ENCODE results near the gene P3H2.

DNA sequence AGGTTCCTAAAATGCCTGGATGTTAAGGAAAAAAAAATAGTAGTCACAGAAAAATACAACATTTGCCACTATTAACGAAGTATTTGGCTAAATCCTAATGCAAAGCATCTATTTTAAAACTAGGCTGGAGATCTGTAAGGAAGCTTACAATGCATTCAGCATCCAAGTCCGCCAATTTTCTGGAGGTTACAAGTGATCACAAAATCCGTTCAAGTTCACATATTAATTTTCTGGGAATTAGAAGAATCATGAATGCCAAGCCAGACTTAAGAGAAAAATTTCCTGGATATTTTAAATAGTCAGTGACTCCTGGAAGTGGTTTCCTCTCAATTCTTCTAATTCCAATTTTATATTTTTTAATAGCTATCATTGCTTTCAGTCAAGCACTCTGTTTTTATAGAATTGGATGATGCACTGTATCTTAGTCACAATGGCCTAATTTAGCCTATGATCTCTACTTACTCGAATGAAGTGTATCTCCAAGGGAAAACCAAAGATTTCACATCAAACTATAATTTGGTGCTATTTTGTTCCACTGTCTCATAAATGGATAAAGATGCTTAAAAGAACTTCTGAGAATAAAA is 60.4 kb downstream of the P3H2 start:
- TF ChIP-seq, protein P1, sequence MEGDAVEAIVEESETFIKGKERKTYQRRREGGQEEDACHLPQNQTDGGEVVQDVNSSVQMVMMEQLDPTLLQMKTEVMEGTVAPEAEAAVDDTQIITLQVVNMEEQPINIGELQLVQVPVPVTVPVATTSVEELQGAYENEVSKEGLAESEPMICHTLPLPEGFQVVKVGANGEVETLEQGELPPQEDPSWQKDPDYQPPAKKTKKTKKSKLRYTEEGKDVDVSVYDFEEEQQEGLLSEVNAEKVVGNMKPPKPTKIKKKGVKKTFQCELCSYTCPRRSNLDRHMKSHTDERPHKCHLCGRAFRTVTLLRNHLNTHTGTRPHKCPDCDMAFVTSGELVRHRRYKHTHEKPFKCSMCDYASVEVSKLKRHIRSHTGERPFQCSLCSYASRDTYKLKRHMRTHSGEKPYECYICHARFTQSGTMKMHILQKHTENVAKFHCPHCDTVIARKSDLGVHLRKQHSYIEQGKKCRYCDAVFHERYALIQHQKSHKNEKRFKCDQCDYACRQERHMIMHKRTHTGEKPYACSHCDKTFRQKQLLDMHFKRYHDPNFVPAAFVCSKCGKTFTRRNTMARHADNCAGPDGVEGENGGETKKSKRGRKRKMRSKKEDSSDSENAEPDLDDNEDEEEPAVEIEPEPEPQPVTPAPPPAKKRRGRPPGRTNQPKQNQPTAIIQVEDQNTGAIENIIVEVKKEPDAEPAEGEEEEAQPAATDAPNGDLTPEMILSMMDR (conservative IDR thresholded peaks at IDR 0.05 in 1 of 2, IDR thresholded peaks at IDR 0.05 in 1 of 2; ENCODE audit: extremely low read depth in 1 of 2, insufficient read depth in 1 of 2, low read depth in 1 of 2, low read length in 2 of 2): no peak
- no peak for TF ChIP-seq EZH2 (IDR thresholded peaks at IDR 0.05; ENCODE audit: borderline replicate concordance, low read length)

All from mammary epithelial cell (primary cell).